ENCODE data around the gene ATF2.
"Not testable (repeated sequence)": the region's sequence is repeated elsewhere in the genome, so short reads cannot be mapped to it uniquely, and the experiment has no call there.

Gene ATF2

DNA sequence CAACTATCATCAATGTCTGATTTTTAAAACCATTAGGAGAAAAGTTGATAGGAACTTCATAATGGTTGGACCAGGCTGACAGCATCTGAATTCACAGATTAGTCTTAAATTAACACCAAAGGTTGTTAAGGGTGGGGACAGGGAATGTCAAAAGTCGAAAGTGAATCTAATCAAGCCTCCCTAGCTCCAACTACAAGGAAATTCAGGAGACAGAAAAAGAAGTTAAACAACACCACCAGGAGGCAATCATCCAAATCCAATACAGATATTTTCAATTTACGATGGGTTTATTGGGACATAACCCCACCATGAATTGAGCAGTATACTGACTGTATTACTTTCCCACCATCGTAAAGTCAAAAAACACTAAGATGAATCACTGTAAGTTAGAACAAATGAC, 32.8 kb downstream of the ATF2 start:
- no peak overlapping the region for H3K27ac ChIP-seq (ENCODE audit: low read length)
- no peaks in the 10 kb centered on the region for H3K27me3 ChIP-seq (ENCODE audit: insufficient read depth, low read length)
- no peak overlapping the region for H3K9ac ChIP-seq (ENCODE audit: low read depth, low read length)
- no peak overlapping the region for H3K4me3 ChIP-seq (ENCODE audit: low read length)
- H3K36me3 ChIP-seq (ENCODE audit: insufficient read depth, low read depth, low read length): peaks cover 57% of the 10 kb centered on the region
- H3K4me1 ChIP-seq (ENCODE audit: insufficient read depth, low read length): peaks cover 22% of the 10 kb centered on the region; the same call in 1 of the 2 replicates
- no peaks in the 10 kb centered on the region for H3K9me3 ChIP-seq (ENCODE audit: insufficient read depth, low read depth, low read length)

DNA sequence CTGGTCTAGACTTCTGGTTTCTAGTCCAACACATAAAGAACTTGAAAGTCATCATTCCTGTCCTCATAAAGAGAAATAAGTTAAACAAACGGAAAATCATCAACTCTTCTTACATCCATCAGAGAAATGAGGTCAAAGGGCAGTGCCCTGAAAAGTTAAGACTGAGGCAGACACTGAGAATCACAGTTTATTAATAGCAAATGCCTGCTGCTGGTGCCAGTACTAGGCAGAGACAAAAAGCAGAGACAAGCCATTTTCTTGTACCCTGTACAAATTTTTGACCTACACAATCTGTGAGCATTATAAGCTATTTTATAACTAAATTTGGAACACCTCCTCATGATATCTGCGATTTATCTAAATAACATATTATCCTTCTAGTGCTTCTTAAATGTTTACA, 36.8 kb downstream of the ATF2 start:
- peaks cover 71% of the 10 kb centered on the region for H3K36me3 ChIP-seq (ENCODE audit: insufficient read depth, low read depth, low read length)
- no peak overlapping the region for H3K27ac ChIP-seq (ENCODE audit: low read length)
- no peak overlapping the region for H3K4me3 ChIP-seq (ENCODE audit: low read length)
- H3K9me3 ChIP-seq (ENCODE audit: insufficient read depth, low read depth, low read length): no peaks in the 10 kb centered on the region
- no peak overlapping the region for H3K9ac ChIP-seq (ENCODE audit: low read depth, low read length)
- H3K27me3 ChIP-seq (ENCODE audit: insufficient read depth, low read length): no peaks in the 10 kb centered on the region
- H3K4me1 ChIP-seq (ENCODE audit: insufficient read depth, low read length): peaks cover 13% of the 10 kb centered on the region; the same call in 1 of the 2 replicates

DNA sequence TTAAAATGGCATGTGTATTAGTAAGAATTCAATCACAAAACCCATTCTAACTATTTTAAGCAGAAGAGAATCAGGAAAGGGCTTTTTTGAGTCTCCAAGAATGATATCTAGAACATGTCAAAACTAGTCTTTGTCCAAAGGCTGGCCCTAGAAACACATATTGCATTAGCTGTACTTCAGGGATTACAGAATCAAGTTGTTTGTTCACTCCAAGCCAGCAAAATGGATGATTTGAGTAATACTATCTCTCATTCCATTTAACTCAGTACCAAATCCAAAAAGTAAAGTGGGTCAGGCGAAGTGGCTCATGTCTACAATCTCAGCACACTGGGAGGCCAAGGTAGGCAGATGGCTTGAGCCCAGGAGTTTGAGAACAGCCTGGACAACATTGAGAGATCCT, 41.3 kb downstream of the ATF2 start:
- Histone ChIP-seq H3K27me3 (ENCODE audit: insufficient read depth, low read length) (no peaks in the 10 kb centered on the region), H3K36me3 (ENCODE audit: insufficient read depth, low read depth, low read length) (peaks cover 50% of the 10 kb centered on the region), H3K9ac (ENCODE audit: low read depth, low read length) (no peak overlapping the region), H3K9me3 (ENCODE audit: insufficient read depth, low read depth, low read length) (no peaks in the 10 kb centered on the region), H3K4me3 (ENCODE audit: low read length) (no peak overlapping the region), H3K27ac (ENCODE audit: low read length) (no peak overlapping the region), H3K4me1 (ENCODE audit: insufficient read depth, low read length) (no peaks in the 10 kb centered on the region)

DNA sequence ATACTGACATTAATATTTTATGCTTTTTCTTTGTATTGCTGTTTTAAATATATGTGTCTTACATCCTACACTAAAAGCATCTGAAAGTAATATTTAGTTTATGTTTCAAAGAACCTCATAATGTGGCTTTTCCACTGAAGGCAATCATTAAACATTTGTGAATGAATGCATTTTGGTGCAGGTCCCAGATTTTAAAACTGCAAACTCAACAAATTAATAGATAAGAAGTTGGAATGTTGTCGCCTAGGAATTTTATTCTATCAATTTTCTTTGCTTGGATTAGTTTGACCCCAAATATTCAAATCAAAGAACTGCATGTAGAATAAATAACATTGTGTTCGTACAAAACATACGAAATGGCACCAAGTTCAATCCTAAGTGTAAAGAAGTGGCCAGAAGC, 44.7 kb downstream of the ATF2 start:
- Histone ChIP-seq H3K36me3 (ENCODE audit: insufficient read depth, low read depth, low read length) (peaks cover 39% of the 10 kb centered on the region), H3K27ac (ENCODE audit: low read length) (no peak overlapping the region), H3K4me3 (ENCODE audit: low read length) (no peak overlapping the region), H3K27me3 (ENCODE audit: insufficient read depth, low read length) (no peaks in the 10 kb centered on the region), H3K9ac (ENCODE audit: low read depth, low read length) (no peak overlapping the region), H3K4me1 (ENCODE audit: insufficient read depth, low read length) (no peaks in the 10 kb centered on the region), H3K9me3 (ENCODE audit: insufficient read depth, low read depth, low read length) (no peaks in the 10 kb centered on the region)

DNA sequence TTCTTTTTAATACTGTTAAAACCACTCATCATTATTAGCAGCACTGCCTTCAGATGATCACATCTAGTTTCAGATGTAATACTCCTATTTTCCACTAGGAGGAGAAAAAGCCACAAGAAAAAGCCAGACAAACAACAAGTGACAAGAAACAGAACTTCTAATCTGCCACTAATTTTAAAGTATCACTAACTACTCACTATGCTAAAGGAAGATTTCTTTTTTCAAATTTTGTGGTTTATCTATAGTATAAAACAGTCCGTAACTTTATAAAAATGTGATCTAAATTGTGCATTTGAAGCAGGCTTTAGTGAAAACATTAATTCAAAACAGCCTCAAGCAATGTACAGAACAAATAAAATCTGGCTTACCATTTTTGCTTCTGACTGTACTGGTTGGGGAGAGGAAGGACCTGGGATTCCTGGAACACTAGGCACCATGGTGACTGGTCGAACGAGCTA, 56.8 kb downstream of the ATF2 start:
- H3K9me3 ChIP-seq (ENCODE audit: insufficient read depth, low read depth, low read length): peaks cover 9% of the 10 kb centered on the region
- no peaks in the 10 kb centered on the region for H3K4me1 ChIP-seq (ENCODE audit: insufficient read depth, low read length)
- no peak overlapping the region for H3K27ac ChIP-seq (ENCODE audit: low read length)
- H3K4me3 ChIP-seq (ENCODE audit: low read length): no peak overlapping the region
- H3K9ac ChIP-seq (ENCODE audit: low read depth, low read length): no peak overlapping the region
- peaks cover 78% of the 10 kb centered on the region for H3K36me3 ChIP-seq (ENCODE audit: insufficient read depth, low read depth, low read length)
- H3K27me3 ChIP-seq (ENCODE audit: insufficient read depth, low read length): no peaks in the 10 kb centered on the region

DNA sequence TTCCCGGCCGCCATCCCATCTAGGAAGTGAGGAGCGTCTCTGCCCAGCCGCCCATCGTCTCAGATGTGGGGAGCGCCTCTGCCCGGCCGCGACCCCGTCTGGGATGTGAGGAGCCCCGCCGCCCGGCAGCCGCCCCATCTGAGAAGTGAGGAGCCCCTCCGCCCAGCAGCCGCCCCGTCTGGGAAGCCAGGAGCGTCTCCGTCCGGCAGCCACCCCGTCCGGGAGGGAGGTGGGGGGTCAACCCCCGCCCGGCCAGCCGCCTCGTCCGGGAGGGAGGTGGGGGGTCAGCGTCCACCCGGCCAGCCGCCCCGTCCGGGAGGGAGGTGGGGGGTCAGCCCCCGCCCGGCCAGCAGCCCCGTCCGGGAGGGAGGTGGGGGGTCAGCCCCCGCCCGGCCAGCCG, 59.9 kb downstream of the ATF2 start:
- not testable (repeated sequence) for H3K9ac ChIP-seq (ENCODE audit: low read depth, low read length); H3K9me3 ChIP-seq (ENCODE audit: insufficient read depth, low read depth, low read length); H3K27ac ChIP-seq (ENCODE audit: low read length); H3K27me3 ChIP-seq (ENCODE audit: insufficient read depth, low read length); H3K4me1 ChIP-seq (ENCODE audit: insufficient read depth, low read length); H3K4me3 ChIP-seq (ENCODE audit: low read length)
- H3K36me3 ChIP-seq (ENCODE audit: insufficient read depth, low read depth, low read length): peaks cover 69% of the 10 kb centered on the region

DNA sequence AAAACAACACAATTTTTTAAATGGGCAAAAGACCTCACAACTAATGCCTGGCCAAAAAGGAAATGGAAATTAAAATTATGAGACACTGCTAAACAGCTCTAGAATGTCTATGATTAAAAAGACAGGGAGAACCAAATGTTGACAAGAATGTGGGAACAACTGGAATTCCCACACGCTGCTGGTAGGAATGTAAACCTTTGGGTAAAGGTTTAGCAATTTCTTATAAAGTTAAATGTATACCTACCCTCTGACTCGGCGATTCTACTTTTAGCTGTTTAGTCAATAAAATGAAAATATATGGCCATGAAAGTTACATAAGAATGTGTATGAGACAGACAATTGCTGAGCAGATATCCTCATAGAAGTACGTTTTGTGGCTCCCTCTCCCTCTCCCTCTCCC, 60.9 kb downstream of the ATF2 start:
- Histone ChIP-seq H3K36me3 (ENCODE audit: insufficient read depth, low read depth, low read length) (peaks cover 70% of the 10 kb centered on the region), H3K9ac (ENCODE audit: low read depth, low read length) (no peak overlapping the region), H3K4me1 (ENCODE audit: insufficient read depth, low read length) (no peaks in the 10 kb centered on the region), H3K9me3 (ENCODE audit: insufficient read depth, low read depth, low read length) (peaks cover 9% of the 10 kb centered on the region), H3K27me3 (ENCODE audit: insufficient read depth, low read length) (no peaks in the 10 kb centered on the region), H3K4me3 (ENCODE audit: low read length) (no peak overlapping the region), H3K27ac (ENCODE audit: low read length) (no peak overlapping the region)

DNA sequence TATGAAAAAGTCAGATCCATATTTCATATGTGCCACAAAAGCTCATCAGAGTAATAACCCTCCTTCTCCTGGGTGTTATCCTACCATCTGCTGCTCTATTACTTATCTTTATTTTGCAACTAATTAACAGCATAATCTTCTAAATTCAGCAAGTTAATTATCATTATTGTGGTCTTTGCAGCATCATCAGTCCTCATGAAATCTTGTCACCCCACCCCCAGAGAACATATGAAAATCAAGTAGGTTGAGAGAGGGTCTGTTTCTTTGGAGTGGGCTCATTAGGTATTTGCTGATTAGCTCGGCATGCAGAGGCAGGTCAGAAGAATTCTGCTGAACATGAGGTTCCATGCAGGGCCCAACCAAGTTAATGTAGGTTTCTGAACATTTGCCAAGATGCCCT, 64.8 kb downstream of the ATF2 start:
- Histone ChIP-seq H3K27ac (ENCODE audit: low read length) (no peak overlapping the region), H3K4me1 (ENCODE audit: insufficient read depth, low read length) (no peaks in the 10 kb centered on the region), H3K27me3 (ENCODE audit: insufficient read depth, low read length) (no peaks in the 10 kb centered on the region), H3K9me3 (ENCODE audit: insufficient read depth, low read depth, low read length) (no peaks in the 10 kb centered on the region; the same call in 1 of the 2 replicates), H3K9ac (ENCODE audit: low read depth, low read length) (no peak overlapping the region), H3K4me3 (ENCODE audit: low read length) (no peak overlapping the region), H3K36me3 (ENCODE audit: insufficient read depth, low read depth, low read length) (peaks cover 68% of the 10 kb centered on the region)

DNA sequence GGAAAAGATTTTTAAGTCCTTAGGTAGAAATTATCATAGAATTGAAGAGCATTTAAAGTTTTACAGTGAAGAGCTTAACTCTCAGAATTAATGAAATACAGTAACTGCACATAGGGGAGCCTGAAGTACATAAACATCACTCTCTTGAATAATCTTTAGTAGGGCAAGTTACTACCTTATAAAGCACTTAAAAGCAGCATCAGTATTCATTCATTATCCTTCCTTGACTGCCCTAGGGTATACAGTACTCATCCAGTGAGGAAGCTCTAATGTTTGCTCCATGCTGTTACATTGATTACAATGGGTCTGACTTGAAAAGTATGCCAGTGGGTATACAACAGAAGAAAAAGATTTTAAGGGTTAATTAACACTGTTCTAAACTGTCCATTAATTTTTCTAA, 66.5 kb downstream of the ATF2 start:
- Histone ChIP-seq H3K27me3 (ENCODE audit: insufficient read depth, low read length) (no peaks in the 10 kb centered on the region), H3K4me3 (ENCODE audit: low read length) (no peak overlapping the region), H3K4me1 (ENCODE audit: insufficient read depth, low read length) (no peaks in the 10 kb centered on the region), H3K36me3 (ENCODE audit: insufficient read depth, low read depth, low read length) (peaks cover 78% of the 10 kb centered on the region), H3K9ac (ENCODE audit: low read depth, low read length) (no peak overlapping the region), H3K27ac (ENCODE audit: low read length) (no peak overlapping the region), H3K9me3 (ENCODE audit: insufficient read depth, low read depth, low read length) (no peaks in the 10 kb centered on the region; the same call in 1 of the 2 replicates)

DNA sequence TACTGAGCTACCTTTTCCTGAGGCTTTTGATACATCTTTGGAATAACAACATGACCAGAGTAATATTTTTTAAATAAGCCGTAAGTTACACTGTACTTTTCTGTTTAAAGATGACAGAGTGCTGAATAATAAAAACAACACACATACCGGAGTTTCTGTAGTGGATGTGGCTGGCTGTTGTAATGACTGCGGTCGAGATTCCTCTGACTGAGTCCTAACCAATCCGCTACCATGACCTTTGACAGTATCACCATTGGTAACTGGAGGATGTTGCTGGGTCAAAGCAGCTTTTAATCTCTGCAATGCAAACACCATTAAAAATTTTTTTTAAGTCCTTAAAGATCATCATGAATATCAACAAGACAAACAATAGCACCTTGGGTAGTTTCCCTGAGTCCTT, 70.7 kb downstream of the ATF2 start:
- peaks cover 81% of the 10 kb centered on the region for H3K36me3 ChIP-seq (ENCODE audit: insufficient read depth, low read depth, low read length)
- H3K27ac ChIP-seq (ENCODE audit: low read length): no peak overlapping the region
- no peaks in the 10 kb centered on the region; the same call in 1 of the 2 replicates for H3K9me3 ChIP-seq (ENCODE audit: insufficient read depth, low read depth, low read length)
- no peaks in the 10 kb centered on the region for H3K27me3 ChIP-seq (ENCODE audit: insufficient read depth, low read length)
- no peak overlapping the region for H3K4me3 ChIP-seq (ENCODE audit: low read length)
- no peak overlapping the region for H3K9ac ChIP-seq (ENCODE audit: low read depth, low read length)
- H3K4me1 ChIP-seq (ENCODE audit: insufficient read depth, low read length): no peaks in the 10 kb centered on the region

DNA sequence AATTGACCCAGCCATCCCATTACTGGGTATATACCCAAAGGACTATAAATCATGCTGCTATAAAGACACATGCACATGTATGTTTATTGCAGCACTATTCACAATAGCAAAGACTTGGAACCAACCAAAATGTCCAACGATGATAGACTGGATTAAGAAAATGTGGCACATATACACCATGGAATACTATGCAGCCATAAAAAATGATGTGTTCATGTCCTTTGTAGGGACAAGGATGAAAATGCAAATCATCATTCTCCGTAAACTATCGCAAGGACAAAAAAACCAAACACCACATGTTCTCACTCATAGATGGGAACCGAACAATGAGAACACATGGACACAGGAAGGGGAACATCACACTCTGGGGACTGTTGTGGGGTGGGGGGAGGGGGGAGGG, 83.9 kb downstream of the ATF2 start:
- H3K36me3 ChIP-seq (ENCODE audit: insufficient read depth, low read depth, low read length): peaks cover 47% of the 10 kb centered on the region
- not testable (repeated sequence) for H3K4me3 ChIP-seq (ENCODE audit: low read length)

DNA sequence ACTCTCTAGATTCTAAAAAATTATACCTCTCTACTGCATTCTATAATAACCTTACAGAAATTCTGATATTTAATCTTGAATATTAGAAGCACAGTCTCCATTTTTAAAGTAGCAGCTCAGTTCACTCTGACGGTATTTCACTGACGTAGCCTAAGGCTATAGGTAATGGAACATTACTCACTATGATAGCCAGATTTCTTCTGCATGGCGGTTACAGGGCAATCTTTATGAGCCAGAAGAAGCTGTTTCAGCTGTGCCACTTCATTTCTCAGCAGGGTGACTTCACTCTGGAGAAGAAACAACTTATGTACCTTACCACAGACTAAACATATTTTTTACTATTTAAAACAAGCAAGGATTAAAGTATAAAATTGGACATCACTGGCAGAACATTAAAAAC, 87.5 kb downstream of the ATF2 start:
- peaks cover 58% of the 10 kb centered on the region for H3K36me3 ChIP-seq (ENCODE audit: insufficient read depth, low read depth, low read length)
- 0 out of 2 replicates have a peak, but pooled peaks cover 3% of the 10 kb centered on the region for H3K9me3 ChIP-seq (ENCODE audit: insufficient read depth, low read depth, low read length)
- no peak overlapping the region for H3K27ac ChIP-seq (ENCODE audit: low read length)
- no peak overlapping the region for H3K4me3 ChIP-seq (ENCODE audit: low read length)
- no peaks in the 10 kb centered on the region for H3K4me1 ChIP-seq (ENCODE audit: insufficient read depth, low read length)
- no peak overlapping the region for H3K9ac ChIP-seq (ENCODE audit: low read depth, low read length)
- H3K27me3 ChIP-seq (ENCODE audit: insufficient read depth, low read length): no peaks in the 10 kb centered on the region

More for the DNA sequence above, 83.9 kb downstream of the ATF2 start:
- not testable (repeated sequence) for H3K4me1 ChIP-seq (ENCODE audit: insufficient read depth, low read length); H3K9ac ChIP-seq (ENCODE audit: low read depth, low read length); H3K9me3 ChIP-seq (ENCODE audit: insufficient read depth, low read depth, low read length); H3K27me3 ChIP-seq (ENCODE audit: insufficient read depth, low read length); H3K27ac ChIP-seq (ENCODE audit: low read length)

DNA sequence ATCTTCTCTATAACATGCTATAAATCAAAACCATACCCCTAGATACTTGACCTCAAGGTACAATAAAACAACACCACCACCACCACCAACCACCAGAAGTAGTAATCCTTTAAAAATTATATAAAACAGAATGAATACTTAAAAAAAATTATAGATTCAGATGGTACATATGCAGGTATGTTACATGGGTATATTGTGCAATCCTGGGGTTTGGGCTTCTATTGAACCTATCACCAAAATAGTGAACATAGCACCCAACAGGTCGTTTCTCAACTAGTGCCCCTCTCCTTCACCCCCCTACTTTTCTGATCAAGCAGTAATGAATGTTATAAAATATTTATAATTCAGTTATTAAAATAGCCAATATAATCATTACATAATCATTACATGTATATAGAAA, 91.7 kb downstream of the ATF2 start:
- Histone ChIP-seq H3K27me3 (ENCODE audit: insufficient read depth, low read length) (no peaks in the 10 kb centered on the region), H3K27ac (ENCODE audit: low read length) (no peak overlapping the region), H3K36me3 (ENCODE audit: insufficient read depth, low read depth, low read length) (peaks cover 68% of the 10 kb centered on the region), H3K4me1 (ENCODE audit: insufficient read depth, low read length) (no peaks in the 10 kb centered on the region), H3K9ac (ENCODE audit: low read depth, low read length) (no peak overlapping the region), H3K4me3 (ENCODE audit: low read length) (no peak overlapping the region), H3K9me3 (ENCODE audit: insufficient read depth, low read depth, low read length) (0 out of 2 replicates have a peak, but pooled peaks cover 3% of the 10 kb centered on the region)
